ENCODE results near the gene ALDOB. TPM values are rescaled to one million over a fixed set of nuclear protein-coding genes. Genes with fewer than 3 reads are reported as not detected.

ALDOB gene
- total RNA-seq, 1 experiment from 2014 or later = 1.2 TPM

- Histone ChIP-seq H2AFZ (ENCODE audit: low read depth, low read length, poor library complexity, severe bottlenecking) (no peak overlapping the region), H3K27me3 (ENCODE audit: insufficient read depth, low read length) (no peaks in the 10 kb centered on the region), H3K9me2 (ENCODE audit: insufficient read depth) (no peaks in the 10 kb centered on the region), H3K36me3 (ENCODE audit: control insufficient read depth in 1 of 2, insufficient read depth in 2 of 2, low read length in 2 of 2) (peaks cover 10 to 14% of the 10 kb centered on the region in 2 experiments; a peak in 3 of 4 replicates), H3K27ac (ENCODE audit: low read depth, low read length) (no peak overlapping the region), H4K20me1 (ENCODE audit: insufficient read depth) (peaks cover 16% of the 10 kb centered on the region; the same call in 1 of the 2 replicates), H3K4me2 (ENCODE audit: low read length) (no peak overlapping the region), H3K4me1 (ENCODE audit: control insufficient read depth in 1 of 2, insufficient read depth in 2 of 2, low read length in 2 of 2) (no peaks in the 10 kb centered on the region), H3K9ac (ENCODE audit: low read length) (no peak overlapping the region), H3K79me2 (ENCODE audit: insufficient read depth, low read length) (peaks cover 28% of the 10 kb centered on the region), H3K4me3 (replicated peaks in 1 of 2; ENCODE audit: low read depth in 1 of 2, low read length in 2 of 2) (no peak overlapping the region), H3K9me3 (ENCODE audit: control insufficient read depth in 1 of 2, insufficient read depth in 1 of 2, low read depth in 1 of 2, low read length in 2 of 2) (no peaks in the 10 kb centered on the region)
- intact Hi-C loops (cut with micrococcal nuclease) = no loop called here
- ChIA-PET CTCF (interaction anchor here (0.7 to 2.2 kb wide), 14 partner anchors 8 to 786 kb away, joined by 3 to 21 read pairs (median 6); partner anchors contain the start of genes MRPL50 and ZNF189), POLR2A (interaction anchor here (1.4 kb wide), 1 partner anchor 11 kb away, joined by 10 read pairs; the partner anchor contains the start of genes MRPL50 and ZNF189), RAD21 (ENCODE audit: low non-redundant PET in 1 of 2, low total read pairs in 2 of 2, uncharacterized antibody in 2 of 2, unreplicated experiment in 2 of 2) (interaction anchor here in 1 of 2 experiments (1.0 kb wide), 1 partner anchor 269 kb away, joined by 3 read pairs; no protein-coding TSS in a partner anchor)
- ATAC-seq (peak; percentile 97), DNase-seq (ENCODE audit: low read depth, low spot score) (peak; percentile 58)
- BruUV-seq (replicated peaks) = no TSS peak
- TF ChIP-seq CEBPB (IDR thresholded peaks at IDR 0.05; ENCODE audit: low read depth) (no peak), YY1 (IDR thresholded peaks at IDR 0.05; ENCODE audit: extremely low read depth, insufficient replicate concordance, low read depth, low read length) (no peak), ZBTB33 (IDR thresholded peaks at IDR 0.05; ENCODE audit: extremely low read depth, insufficient replicate concordance, low read length) (no peak), EZH2 (IDR thresholded peaks at IDR 0.05) (no peak), POLR2A (IDR thresholded peaks at IDR 0.05; ENCODE audit: borderline replicate concordance, extremely low read depth, insufficient read depth, insufficient read length) (no peak), RAD21 (IDR thresholded peaks at IDR 0.05; ENCODE audit: low read depth) (peak; percentile 47), CTCF (IDR thresholded peaks at IDR 0.05 in 2 of 3, conservative IDR thresholded peaks at IDR 0.05 in 1 of 3; ENCODE audit: borderline replicate concordance in 1 of 3, insufficient read depth in 1 of 3, low read depth in 2 of 3, low read length in 2 of 3) (peak; percentile 45 to 75 (median 70); a peak in 5 of 6 replicates), SRF (IDR thresholded peaks at IDR 0.05; ENCODE audit: low read depth) (no peak), JUND (IDR thresholded peaks at IDR 0.05) (no peak)
- TF ChIP-seq, protein P1, sequence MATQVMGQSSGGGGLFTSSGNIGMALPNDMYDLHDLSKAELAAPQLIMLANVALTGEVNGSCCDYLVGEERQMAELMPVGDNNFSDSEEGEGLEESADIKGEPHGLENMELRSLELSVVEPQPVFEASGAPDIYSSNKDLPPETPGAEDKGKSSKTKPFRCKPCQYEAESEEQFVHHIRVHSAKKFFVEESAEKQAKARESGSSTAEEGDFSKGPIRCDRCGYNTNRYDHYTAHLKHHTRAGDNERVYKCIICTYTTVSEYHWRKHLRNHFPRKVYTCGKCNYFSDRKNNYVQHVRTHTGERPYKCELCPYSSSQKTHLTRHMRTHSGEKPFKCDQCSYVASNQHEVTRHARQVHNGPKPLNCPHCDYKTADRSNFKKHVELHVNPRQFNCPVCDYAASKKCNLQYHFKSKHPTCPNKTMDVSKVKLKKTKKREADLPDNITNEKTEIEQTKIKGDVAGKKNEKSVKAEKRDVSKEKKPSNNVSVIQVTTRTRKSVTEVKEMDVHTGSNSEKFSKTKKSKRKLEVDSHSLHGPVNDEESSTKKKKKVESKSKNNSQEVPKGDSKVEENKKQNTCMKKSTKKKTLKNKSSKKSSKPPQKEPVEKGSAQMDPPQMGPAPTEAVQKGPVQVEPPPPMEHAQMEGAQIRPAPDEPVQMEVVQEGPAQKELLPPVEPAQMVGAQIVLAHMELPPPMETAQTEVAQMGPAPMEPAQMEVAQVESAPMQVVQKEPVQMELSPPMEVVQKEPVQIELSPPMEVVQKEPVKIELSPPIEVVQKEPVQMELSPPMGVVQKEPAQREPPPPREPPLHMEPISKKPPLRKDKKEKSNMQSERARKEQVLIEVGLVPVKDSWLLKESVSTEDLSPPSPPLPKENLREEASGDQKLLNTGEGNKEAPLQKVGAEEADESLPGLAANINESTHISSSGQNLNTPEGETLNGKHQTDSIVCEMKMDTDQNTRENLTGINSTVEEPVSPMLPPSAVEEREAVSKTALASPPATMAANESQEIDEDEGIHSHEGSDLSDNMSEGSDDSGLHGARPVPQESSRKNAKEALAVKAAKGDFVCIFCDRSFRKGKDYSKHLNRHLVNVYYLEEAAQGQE (IDR thresholded peaks at IDR 0.05; ENCODE audit: low read depth) = no peak
- TF ChIP-seq, protein P2, sequence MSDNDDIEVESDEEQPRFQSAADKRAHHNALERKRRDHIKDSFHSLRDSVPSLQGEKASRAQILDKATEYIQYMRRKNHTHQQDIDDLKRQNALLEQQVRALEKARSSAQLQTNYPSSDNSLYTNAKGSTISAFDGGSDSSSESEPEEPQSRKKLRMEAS (IDR thresholded peaks at IDR 0.05) = no peak
These were observed 47.6 kb downstream of the ALDOB start for GRCh38 chr9:101387871-101388506.
